Activated CD8-positive, alpha-beta memory T cell treated with anti-CD3 and anti-CD28 coated beads for 36 hours (primary cell): ENCODE data around the gene RBP4. TPM values are rescaled to one million over a fixed set of nuclear protein-coding genes. Genes with fewer than 3 reads are reported as not detected.
"Not testable (repeated sequence)": the region's sequence is repeated elsewhere in the genome, so short reads cannot be mapped to it uniquely, and the experiment has no call there.

Experiments used
- CTCF ChIA-PET: fragments of 350-600 bp; sonication (Branson Sonifier 250); formaldehyde crosslinking; loops from one replicate; lab custom pipeline; 2021; ENCODE audit warnings: antibody characterized with exemption; lab: Charles Lee
- POLR2A ChIA-PET: fragments of 350-600 bp; sonication (Branson Sonifier 250); formaldehyde crosslinking; loops from one replicate; lab custom pipeline; 2021; ENCODE audit warnings: antibody characterized with exemption; lab: Charles Lee
- total RNA-seq, 2 experiments: library from RNA; stranded (reverse); gene quantifications; one replicate each; pipeline ENCODE4 v1.2.3, GENCODE V29; 2021

Gene RBP4
- total RNA-seq, 2 experiments from 2014 or later, result not detected

- CTCF ChIA-PET, result interaction anchor here (1.1 kb wide), 1 partner anchor 15 kb away, joined by 3 read pairs; no protein-coding TSS in a partner anchor
Measured at GRCh38 chr10:93570383-93570782, 30.7 kb downstream of the RBP4 start.

GRCh38 chr10:93568105-93568390 lies 33.0 kb downstream of the RBP4 start:
- ChIA-PET CTCF (interaction anchor here (0.9 kb wide), 1 partner anchor 36 kb away, joined by 3 read pairs; no protein-coding TSS in a partner anchor), POLR2A (no interaction called here)

More at GRCh38 chr10:93570383-93570782, 30.7 kb downstream of the RBP4 start:
- POLR2A ChIA-PET, result no interaction called here

- POLR2A ChIA-PET, result no interaction called here
- CTCF ChIA-PET, result interaction anchor here (0.9 kb wide), 1 partner anchor 35 kb away, joined by 3 read pairs; no protein-coding TSS in a partner anchor
Measured at GRCh38 chr10:93567277-93568104, 33.5 kb downstream of the RBP4 start.

DNA sequence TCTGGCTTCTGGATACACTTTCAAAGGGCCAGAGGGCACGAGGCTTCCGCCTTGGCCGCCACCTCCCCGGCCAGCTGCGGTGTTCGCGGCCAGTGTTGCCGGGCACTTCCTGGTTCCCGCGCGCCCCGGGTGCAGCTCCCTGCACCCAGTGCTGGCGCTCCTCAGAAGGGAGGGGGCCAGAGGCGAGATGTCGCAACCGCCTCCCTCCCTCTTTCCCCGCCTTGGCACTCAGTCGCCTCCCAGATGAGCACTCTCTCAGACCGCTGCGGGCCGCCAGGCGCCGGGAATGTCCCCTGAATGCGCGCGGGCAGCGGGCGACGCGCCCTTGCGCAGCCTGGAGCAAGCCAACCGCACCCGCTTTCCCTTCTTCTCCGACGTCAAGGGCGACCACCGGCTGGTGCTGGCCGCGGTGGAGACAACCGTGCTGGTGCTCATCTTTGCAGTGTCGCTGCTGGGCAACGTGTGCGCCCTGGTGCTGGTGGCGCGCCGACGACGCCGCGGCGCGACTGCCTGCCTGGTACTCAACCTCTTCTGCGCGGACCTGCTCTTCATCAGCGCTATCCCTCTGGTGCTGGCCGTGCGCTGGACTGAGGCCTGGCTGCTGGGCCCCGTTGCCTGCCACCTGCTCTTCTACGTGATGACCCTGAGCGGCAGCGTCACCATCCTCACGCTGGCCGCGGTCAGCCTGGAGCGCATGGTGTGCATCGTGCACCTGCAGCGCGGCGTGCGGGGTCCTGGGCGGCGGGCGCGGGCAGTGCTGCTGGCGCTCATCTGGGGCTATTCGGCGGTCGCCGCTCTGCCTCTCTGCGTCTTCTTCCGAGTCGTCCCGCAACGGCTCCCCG lies 34.4 kb downstream of the RBP4 start, which contains the start of gene FFAR4:
Gene FFAR4 (plus strand): TSS at position 231 of the 842 bp plus-strand sequence. CDS start 56 bp downstream, at position 287.
- CTCF ChIA-PET, result no interaction called here
- POLR2A ChIA-PET, result no interaction called here

DNA sequence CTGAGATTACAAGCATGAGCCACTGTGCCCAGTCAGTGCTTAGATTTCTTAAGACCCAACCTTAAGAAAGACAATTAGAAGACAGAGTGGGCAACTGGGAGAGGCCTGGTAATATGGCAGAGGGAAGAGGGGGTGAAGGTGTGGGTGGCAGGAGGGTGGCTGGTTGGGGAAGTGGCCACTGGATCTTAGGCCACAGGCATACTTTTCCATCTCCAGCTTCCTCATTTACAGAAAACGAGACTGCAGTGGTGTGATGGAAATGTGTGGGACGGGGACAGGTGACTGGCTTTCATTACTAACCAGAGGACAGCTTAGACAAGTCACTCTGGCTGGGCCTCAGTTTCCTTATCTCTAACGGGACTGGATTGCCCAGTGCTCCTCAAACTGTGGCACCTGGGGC lies 35.6 kb downstream of the RBP4 start:
- ChIA-PET POLR2A (no interaction called here), CTCF (no interaction called here)

- ChIA-PET CTCF (no interaction called here), POLR2A (no interaction called here)
Measured at GRCh38 chr10:93560541-93560940, 40.5 kb downstream of the RBP4 start.

DNA sequence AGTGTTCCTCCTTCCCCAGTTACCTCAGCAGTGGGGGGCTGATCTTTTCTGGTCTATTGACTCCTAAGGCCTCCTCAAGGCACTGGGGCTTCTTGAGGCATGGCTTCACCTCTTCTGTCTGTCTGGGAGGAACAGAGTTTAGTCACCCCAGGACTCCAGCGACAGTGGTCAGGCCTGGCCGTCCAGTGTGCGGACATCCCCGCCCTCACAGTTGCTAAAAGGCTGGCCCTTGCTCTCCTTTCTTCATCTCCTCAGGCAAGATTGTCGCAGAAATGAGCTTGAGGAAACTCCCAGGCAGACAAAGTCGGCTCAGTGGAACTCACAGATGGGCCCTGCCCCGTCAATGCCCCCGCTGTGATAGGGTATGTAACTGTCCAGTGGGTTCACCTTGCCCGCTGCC lies 41.5 kb downstream of the RBP4 start:
- CTCF ChIA-PET, result no interaction called here
- POLR2A ChIA-PET, result no interaction called here

GRCh38 chr10:93554760-93555432 lies 46.1 kb downstream of the RBP4 start:
- ChIA-PET CTCF (interaction anchor here (1.0 to 1.6 kb wide), 4 partner anchors 16 to 304 kb away, joined by 3 to 4 read pairs (median 4); no protein-coding TSS in a partner anchor), POLR2A (no interaction called here)

- ChIA-PET CTCF (interaction anchor here (1.0 to 1.6 kb wide), 4 partner anchors 16 to 304 kb away, joined by 3 to 4 read pairs (median 4); no protein-coding TSS in a partner anchor), POLR2A (no interaction called here)
Measured at GRCh38 chr10:93554316-93554663, 46.7 kb downstream of the RBP4 start.

GRCh38 chr10:93553482-93554315 lies 47.3 kb downstream of the RBP4 start:
- ChIA-PET POLR2A (no interaction called here), CTCF (interaction anchor here (1.3 kb wide), 1 partner anchor 302 kb away, joined by 4 read pairs; no protein-coding TSS in a partner anchor)

- CTCF ChIA-PET, result no interaction called here
- POLR2A ChIA-PET, result no interaction called here
Measured at GRCh38 chr10:93552780-93553179, 48.3 kb downstream of the RBP4 start.

DNA sequence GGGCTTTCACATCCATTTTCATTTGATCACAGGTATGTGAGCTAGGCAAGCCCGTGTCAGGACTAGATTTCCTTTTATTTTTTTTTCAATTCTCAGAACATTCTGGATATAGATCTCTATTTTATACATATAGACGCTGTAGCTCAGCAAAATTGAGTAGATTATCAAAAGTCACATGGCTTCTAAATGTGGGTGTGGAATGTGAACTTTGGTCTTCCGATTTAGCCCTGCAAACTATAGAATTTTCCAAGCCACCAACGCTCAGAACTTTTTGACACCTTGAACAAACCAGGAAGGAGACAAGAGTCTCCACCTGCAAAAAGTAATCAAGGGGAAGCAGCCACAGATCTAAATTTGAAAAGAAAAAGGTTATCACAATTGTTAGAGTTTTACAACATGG lies 50.4 kb downstream of the RBP4 start:
- ChIA-PET POLR2A (no interaction called here), CTCF (no interaction called here)

DNA sequence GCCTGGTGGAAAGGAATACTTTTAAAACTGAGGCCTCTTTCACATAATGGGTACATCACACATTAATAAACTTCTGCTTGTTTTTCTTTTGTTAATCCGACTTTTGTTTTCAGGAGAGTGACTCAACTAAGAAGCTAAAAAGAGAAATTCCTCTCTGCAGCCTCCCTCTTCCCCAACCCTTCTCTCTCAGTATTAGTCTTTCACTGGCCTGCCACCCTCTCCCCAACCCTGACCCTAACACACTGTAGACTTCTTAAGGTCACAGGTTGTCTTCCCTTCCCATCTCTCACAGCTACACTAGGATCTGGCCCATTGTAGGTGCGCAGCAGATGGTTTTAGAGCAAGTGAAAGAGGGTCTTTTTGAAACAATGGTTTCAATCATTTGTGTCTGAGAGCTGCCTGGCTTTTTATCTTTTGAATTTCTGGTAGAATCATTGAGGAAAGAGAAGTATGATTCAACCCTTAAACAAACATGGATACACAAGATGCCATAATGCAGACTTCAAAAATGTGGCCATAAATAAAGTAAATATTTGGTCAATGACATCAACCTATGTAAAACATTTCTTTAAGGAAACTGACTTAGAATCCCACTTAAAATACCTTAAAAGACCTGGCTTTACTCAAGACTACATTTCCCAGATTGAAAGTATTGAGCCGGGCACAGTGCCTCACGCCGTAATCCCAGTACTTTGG lies 52.5 kb downstream of the RBP4 start:
- ChIA-PET CTCF (no interaction called here), POLR2A (interaction anchor here (0.6 kb wide), 1 partner anchor 10 kb away, joined by 8 read pairs; no protein-coding TSS in a partner anchor)

GRCh38 chr10:93547522-93547921 lies 53.5 kb downstream of the RBP4 start:
- ChIA-PET POLR2A (no interaction called here), CTCF (no interaction called here)

- CTCF ChIA-PET, POLR2A ChIA-PET: not testable (repeated sequence)
Measured at GRCh38 chr10:93546995-93547394, 54.0 kb downstream of the RBP4 start.

DNA sequence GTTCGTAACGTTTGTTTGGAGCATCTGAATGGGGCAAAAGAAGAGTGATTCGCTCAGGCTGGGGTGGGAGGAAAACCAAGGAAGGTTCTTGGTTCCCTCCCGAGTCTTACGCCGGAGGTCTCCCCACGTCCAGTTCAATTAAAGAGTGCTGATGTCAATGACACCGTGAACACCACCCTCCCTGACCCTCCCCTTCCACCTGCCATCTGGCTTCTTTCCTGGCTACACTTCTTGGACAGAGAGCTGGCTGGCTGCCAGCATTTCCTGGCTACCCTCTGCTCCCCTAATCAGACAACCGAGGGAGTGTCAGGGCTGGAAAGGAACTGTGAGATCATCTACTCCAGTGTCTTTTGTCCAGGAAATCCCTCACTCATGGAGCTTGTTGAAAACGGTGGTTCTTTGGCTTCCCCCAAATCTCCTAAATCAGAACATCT lies 58.7 kb downstream of the RBP4 start:
- CTCF ChIA-PET, result interaction anchor here (0.6 to 2.0 kb wide), 5 partner anchors 23 to 152 kb away, joined by 3 to 5 read pairs (median 4); no protein-coding TSS in a partner anchor
- POLR2A ChIA-PET, result no interaction called here
